HL-60/S4 (cell line): ENCODE data around the gene MYO16.
"Not testable (repeated sequence)": the region's sequence is repeated elsewhere in the genome, so short reads cannot be mapped to it uniquely, and the experiment has no call there.

ENCODE experiments used
- in situ Hi-C: fragments of 300-500 bp; cut with MboI; formaldehyde crosslinking; loops from 2 replicates; pipeline ENCODE4 v1.14.3; 2022; ENCODE audit warnings: low sequenced_read_pairs

The MYO16 gene

GRCh38 chr13:109021558-109021957 lies 392.1 kb downstream of the MYO16 start:
- in situ Hi-C loops, result no loop called here

- in situ Hi-C loops, result no loop called here
These were observed 395.2 kb downstream of the MYO16 start for GRCh38 chr13:109024611-109025010.

GRCh38 chr13:109026266-109026665 lies 396.9 kb downstream of the MYO16 start:
- in situ Hi-C loops, result no loop called here

GRCh38 chr13:109028624-109029023 lies 399.2 kb downstream of the MYO16 start:
- in situ Hi-C loops, result no loop called here

GRCh38 chr13:109033090-109033489 lies 403.7 kb downstream of the MYO16 start:
- in situ Hi-C loops, result no loop called here

GRCh38 chr13:109036078-109036780 lies 406.8 kb downstream of the MYO16 start:
- in situ Hi-C loops, result no loop called here

GRCh38 chr13:109043636-109044035 lies 414.2 kb downstream of the MYO16 start:
- in situ Hi-C loops, result no loop called here

- in situ Hi-C loops, result no loop called here
These were observed 426.4 kb downstream of the MYO16 start for GRCh38 chr13:109055850-109056249.

GRCh38 chr13:109058087-109058486 lies 428.7 kb downstream of the MYO16 start:
- in situ Hi-C loops, result no loop called here

GRCh38 chr13:109072505-109072904 lies 443.1 kb downstream of the MYO16 start:
- in situ Hi-C loops, result no loop called here

- in situ Hi-C loops, result no loop called here
These were observed 445.0 kb downstream of the MYO16 start for GRCh38 chr13:109074436-109074835.

- in situ Hi-C loops, result no loop called here
These were observed 445.4 kb downstream of the MYO16 start for GRCh38 chr13:109074853-109075252.

- in situ Hi-C loops, result no loop called here
These were observed 458.7 kb downstream of the MYO16 start for GRCh38 chr13:109087916-109088623.

- in situ Hi-C loops, result no loop called here
These were observed 459.2 kb downstream of the MYO16 start for GRCh38 chr13:109088624-109088917.

GRCh38 chr13:109090796-109091195 lies 461.4 kb downstream of the MYO16 start:
- in situ Hi-C loops, result no loop called here

GRCh38 chr13:109091249-109091648 lies 461.8 kb downstream of the MYO16 start:
- in situ Hi-C loops, result no loop called here

- in situ Hi-C loops, result not testable (repeated sequence)
These were observed 462.8 kb downstream of the MYO16 start for GRCh38 chr13:109092186-109092585.

GRCh38 chr13:109093998-109094397 lies 464.6 kb downstream of the MYO16 start:
- in situ Hi-C loops, result no loop called here

- in situ Hi-C loops, result no loop called here
These were observed 465.7 kb downstream of the MYO16 start for GRCh38 chr13:109095126-109095525.

- in situ Hi-C loops, result no loop called here
These were observed 466.7 kb downstream of the MYO16 start for GRCh38 chr13:109096101-109096500.

GRCh38 chr13:109100705-109101304 lies 471.4 kb downstream of the MYO16 start:
- in situ Hi-C loops, result no loop called here

GRCh38 chr13:109101550-109102144 lies 472.2 kb downstream of the MYO16 start:
- in situ Hi-C loops, result no loop called here
